Ishikawa (cell line): ENCODE data around the gene CFAP77.

ENCODE experiments used
- CEBPB ChIP-seq: IDR thresholded peaks from 2 replicates; pipeline ENCODE4 v1.6.1; 2012
- CREB1 ChIP-seq: IDR thresholded peaks from 2 replicates; pipeline ENCODE4 v1.6.1; 2012; ENCODE audit warnings: low read depth
- EGR1 ChIP-seq: IDR thresholded peaks from 2 replicates; pipeline ENCODE4 v1.6.1; 2012
- EP300 ChIP-seq: IDR thresholded peaks from 2 replicates; pipeline ENCODE4 v1.6.1; 2012; ENCODE audit warnings: borderline replicate concordance
- FOXM1 ChIP-seq: IDR thresholded peaks from 2 replicates; pipeline ENCODE4 v1.6.1; 2012; ENCODE audit warnings: low read depth, borderline replicate concordance
- NFIC ChIP-seq: IDR thresholded peaks from 2 replicates; pipeline ENCODE4 v1.6.1; 2012
- RAD21 ChIP-seq: IDR thresholded peaks from 2 replicates; pipeline ENCODE4 v1.6.1; 2012; ENCODE audit warnings: low read depth
- TAF1 ChIP-seq: IDR thresholded peaks from 2 replicates; pipeline ENCODE4 v1.6.1; 2012; ENCODE audit warnings: low read depth, mild to moderate bottlenecking
- TCF12 ChIP-seq: IDR thresholded peaks from 2 replicates; pipeline ENCODE4 v1.6.1; 2012; ENCODE audit warnings: low read depth
- TEAD4 ChIP-seq: IDR thresholded peaks from 2 replicates; pipeline ENCODE4 v1.6.1; 2012
- YY1 ChIP-seq: IDR thresholded peaks from 2 replicates; pipeline ENCODE4 v1.6.1; 2012; ENCODE audit warnings: low read depth
- ZBTB7A ChIP-seq: IDR thresholded peaks from 2 replicates; pipeline ENCODE4 v1.6.1; 2012; ENCODE audit warnings: low read depth
- TF ChIP-seq, protein P1 (sequence below): IDR thresholded peaks from 2 replicates; pipeline ENCODE4 v1.6.1; 2012; ENCODE audit warnings: low read depth, mild to moderate bottlenecking
- TF ChIP-seq, protein P2 (sequence below): IDR thresholded peaks from 2 replicates; pipeline ENCODE4 v1.6.1; 2012
- TF ChIP-seq, protein P3 (sequence below): IDR thresholded peaks from 2 replicates; pipeline ENCODE4 v1.6.1; 2012

The CFAP77 gene

DNA sequence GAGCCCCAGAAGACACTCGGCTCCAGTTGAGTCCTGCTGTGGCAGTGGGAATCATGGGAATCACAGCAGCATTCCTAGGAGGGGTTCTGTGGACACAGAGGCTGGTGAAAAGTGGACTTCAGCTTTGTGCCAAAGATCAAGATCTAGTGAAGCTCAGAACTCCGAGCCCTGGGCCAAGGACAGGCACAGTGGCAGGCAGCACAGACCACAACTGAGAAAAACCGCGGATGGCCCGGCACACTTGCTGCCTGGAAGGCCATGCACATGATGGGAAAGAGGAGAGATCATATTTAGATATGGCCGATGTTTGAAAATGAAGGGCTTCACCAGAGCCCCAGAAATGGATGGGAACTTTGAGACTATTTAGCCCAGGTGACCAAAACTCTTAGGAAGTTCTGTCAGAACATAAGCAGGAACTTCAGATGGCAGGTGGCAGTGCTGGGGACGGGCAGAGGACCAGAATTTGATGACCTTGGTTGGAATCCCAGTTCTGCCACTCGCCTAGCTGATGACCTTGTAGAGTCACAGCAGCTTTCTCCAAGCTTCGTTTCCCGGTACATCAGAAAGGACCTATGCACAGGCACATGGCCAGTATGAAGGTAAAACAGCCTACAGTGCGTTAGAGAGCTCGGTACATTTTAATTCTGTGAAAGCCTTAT, 190.4 kb downstream of the CFAP77 start:
- TF ChIP-seq CREB1: no peak
- no peak for TF ChIP-seq RAD21
- TF ChIP-seq, protein P1, sequence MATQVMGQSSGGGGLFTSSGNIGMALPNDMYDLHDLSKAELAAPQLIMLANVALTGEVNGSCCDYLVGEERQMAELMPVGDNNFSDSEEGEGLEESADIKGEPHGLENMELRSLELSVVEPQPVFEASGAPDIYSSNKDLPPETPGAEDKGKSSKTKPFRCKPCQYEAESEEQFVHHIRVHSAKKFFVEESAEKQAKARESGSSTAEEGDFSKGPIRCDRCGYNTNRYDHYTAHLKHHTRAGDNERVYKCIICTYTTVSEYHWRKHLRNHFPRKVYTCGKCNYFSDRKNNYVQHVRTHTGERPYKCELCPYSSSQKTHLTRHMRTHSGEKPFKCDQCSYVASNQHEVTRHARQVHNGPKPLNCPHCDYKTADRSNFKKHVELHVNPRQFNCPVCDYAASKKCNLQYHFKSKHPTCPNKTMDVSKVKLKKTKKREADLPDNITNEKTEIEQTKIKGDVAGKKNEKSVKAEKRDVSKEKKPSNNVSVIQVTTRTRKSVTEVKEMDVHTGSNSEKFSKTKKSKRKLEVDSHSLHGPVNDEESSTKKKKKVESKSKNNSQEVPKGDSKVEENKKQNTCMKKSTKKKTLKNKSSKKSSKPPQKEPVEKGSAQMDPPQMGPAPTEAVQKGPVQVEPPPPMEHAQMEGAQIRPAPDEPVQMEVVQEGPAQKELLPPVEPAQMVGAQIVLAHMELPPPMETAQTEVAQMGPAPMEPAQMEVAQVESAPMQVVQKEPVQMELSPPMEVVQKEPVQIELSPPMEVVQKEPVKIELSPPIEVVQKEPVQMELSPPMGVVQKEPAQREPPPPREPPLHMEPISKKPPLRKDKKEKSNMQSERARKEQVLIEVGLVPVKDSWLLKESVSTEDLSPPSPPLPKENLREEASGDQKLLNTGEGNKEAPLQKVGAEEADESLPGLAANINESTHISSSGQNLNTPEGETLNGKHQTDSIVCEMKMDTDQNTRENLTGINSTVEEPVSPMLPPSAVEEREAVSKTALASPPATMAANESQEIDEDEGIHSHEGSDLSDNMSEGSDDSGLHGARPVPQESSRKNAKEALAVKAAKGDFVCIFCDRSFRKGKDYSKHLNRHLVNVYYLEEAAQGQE: no peak
- no peak for TF ChIP-seq EP300
- no peak for TF ChIP-seq CEBPB
- no peak for TF ChIP-seq FOXM1
- no peak for TF ChIP-seq ZBTB7A
- no peak for TF ChIP-seq TCF12
- no peak for TF ChIP-seq TAF1
- TF ChIP-seq, protein P2, sequence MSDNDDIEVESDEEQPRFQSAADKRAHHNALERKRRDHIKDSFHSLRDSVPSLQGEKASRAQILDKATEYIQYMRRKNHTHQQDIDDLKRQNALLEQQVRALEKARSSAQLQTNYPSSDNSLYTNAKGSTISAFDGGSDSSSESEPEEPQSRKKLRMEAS: no peak
- TF ChIP-seq YY1: no peak
- no peak for TF ChIP-seq EGR1
- TF ChIP-seq, protein P3, sequence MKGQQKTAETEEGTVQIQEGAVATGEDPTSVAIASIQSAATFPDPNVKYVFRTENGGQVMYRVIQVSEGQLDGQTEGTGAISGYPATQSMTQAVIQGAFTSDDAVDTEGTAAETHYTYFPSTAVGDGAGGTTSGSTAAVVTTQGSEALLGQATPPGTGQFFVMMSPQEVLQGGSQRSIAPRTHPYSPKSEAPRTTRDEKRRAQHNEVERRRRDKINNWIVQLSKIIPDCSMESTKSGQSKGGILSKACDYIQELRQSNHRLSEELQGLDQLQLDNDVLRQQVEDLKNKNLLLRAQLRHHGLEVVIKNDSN: no peak
- TF ChIP-seq NFIC: no peak
- TF ChIP-seq TEAD4: no peak

DNA sequence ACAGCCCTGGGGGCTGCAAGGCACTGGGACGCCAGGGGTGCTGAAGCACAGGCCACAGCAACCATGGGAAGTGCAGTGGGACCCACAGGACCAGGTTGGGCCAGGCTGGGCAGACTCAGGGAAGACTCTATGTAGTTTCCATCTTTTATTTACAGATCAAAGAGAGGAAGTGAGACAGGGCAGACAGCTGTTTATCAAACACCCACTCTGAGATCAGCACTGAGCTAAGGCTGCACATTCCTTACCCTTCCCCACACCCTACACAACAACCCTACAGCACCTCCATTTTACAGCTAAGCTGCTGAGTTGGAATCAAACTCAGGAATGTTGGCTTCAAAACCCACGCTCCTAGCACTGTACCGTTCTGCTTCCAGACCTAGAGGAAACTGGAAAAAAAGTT, 192.2 kb downstream of the CFAP77 start:
- TF ChIP-seq, protein P2: no peak
- TF ChIP-seq TCF12 (no peak), EP300 (no peak), ZBTB7A (no peak)
- TF ChIP-seq, protein P1: no peak

DNA sequence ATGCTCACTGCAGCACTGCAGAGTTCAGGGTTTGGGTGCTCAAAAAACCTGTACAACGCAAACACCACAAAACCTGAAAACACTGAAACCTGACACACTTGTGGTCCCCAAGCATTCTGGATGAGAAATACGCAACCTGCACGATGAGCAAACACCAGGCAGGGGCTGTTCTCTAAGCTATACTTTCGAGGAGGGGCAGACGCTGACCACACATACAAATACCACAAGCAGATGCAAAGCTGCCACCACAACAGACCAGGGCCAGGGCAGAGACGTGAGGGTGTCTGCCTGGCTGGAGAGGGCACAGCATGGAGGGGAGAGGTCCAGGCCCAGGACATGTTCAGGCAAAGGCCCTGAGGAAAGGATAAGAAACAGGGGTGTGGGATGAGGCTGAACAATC, 195.4 kb downstream of the CFAP77 start:
- TF ChIP-seq NFIC (no peak), CREB1 (no peak), ZBTB7A (no peak), FOXM1 (no peak), EP300 (no peak)
- TF ChIP-seq, protein P1: no peak
- TF ChIP-seq, protein P3: no peak
- TF ChIP-seq, protein P2: no peak

DNA sequence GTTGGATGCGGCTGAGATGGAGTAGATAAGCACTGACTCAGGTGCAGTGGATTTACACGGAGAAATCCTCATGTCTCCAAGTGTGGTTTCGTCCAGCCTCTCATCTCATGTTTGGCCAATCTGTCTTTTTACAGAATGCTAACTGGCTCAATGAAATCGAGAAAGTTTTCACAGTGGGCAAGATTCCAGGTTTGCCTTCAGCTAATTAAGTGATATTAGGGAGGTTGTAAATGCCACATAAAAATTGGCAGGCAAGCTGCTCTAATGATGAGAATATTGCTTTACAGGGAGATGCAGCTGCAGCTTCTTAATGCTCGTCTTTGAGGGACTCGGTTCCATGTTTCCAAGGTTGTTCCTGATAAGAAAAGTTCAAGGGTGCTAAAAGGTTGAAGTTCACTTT, 196.1 kb downstream of the CFAP77 start:
- TF ChIP-seq, protein P3: no peak
- TF ChIP-seq TCF12 (no peak), CEBPB (no peak), RAD21 (no peak), CREB1 (no peak), EP300 (no peak), TAF1 (no peak), TEAD4 (no peak), ZBTB7A (no peak), EGR1 (no peak), NFIC (no peak), YY1 (no peak), FOXM1 (no peak)
- TF ChIP-seq, protein P2: no peak
- TF ChIP-seq, protein P1: no peak
